AG04450 (cell line): ENCODE measurements around the gene MALSU1. TPM values are rescaled to one million over a fixed set of nuclear protein-coding genes. Genes with fewer than 3 reads are reported as not detected.

Experiments used
- CTCF ChIA-PET: fragments of 300-600, 350-600 bp; formaldehyde crosslinking; extraction: SDS; loops from one replicate; lab custom pipeline; 2022; ENCODE audit warnings: antibody characterized with exemption, inconsistent platforms; lab: Charles Lee
- POLR2A ChIA-PET: fragments of 350-600 bp; formaldehyde crosslinking; extraction: SDS; loops from one replicate; lab custom pipeline; 2021; ENCODE audit warnings: antibody characterized with exemption, inconsistent platforms; lab: Yijun Ruan, JAX
- DNase-seq: peaks from one replicate; pipeline ENCODE4 v3.0.0-alpha.2; 2011; ENCODE audit warnings: low read depth, low spot score
- H3K27ac ChIP-seq: one replicate; pipeline ENCODE4 v1.5.1; 2012; ENCODE audit warnings: low read depth, low read length, control low read depth
- H3K27me3 ChIP-seq: one replicate; pipeline ENCODE4 v1.6.0; 2012; ENCODE audit warnings: low read length; ENCODE audit not compliant: control insufficient read depth, insufficient read depth
- H3K4me3 ChIP-seq: 2 replicates; pipeline ENCODE4 v1.5.1; 2011; ENCODE audit warnings: mild to moderate bottlenecking, low read depth, low read length, control low read depth
- H3K9me3 ChIP-seq: 2 replicates; pipeline ENCODE4 v1.5.1; 2012; ENCODE audit warnings: low read length; ENCODE audit not compliant: control insufficient read depth, insufficient read depth
- CTCF ChIP-seq: IDR thresholded peaks from 2 replicates; pipeline ENCODE4 v1.5.1; 2011; ENCODE audit warnings: low read depth, low read length, control low read depth, inconsistent platforms
- polyA plus RNA-seq: library from polyadenylated mRNA; depleted of rRNA; stranded (reverse); fragments of >200 nt; gene quantifications from 2 replicates; pipeline ENCODE4 v1.2.3, GENCODE V29; 2011

The MALSU1 gene
- polyA plus RNA-seq, 1 experiment = 82.2 TPM

- Histone ChIP-seq H3K9me3 (no peaks in the 10 kb centered on the region; the same call in 1 of the 2 replicates), H3K4me3 (no peak overlapping the region), H3K27ac (no peak overlapping the region), H3K27me3 (no peaks in the 10 kb centered on the region)
- no peak for TF ChIP-seq CTCF
- ChIA-PET POLR2A (no interaction called here), CTCF (interaction anchor here (2.0 to 2.4 kb wide), 2 partner anchors 19 to 33 kb away, joined by 6 to 10 read pairs; no protein-coding TSS in a partner anchor)
- no peak for DNase-seq
Observed at GRCh38 chr7:23295401-23295697, 3.8 kb upstream of the MALSU1 start.

- TF ChIP-seq CTCF = no peak
- Histone ChIP-seq H3K4me3 (no peak overlapping the region), H3K27me3 (no peaks in the 10 kb centered on the region), H3K9me3 (no peaks in the 10 kb centered on the region; the same call in 1 of the 2 replicates), H3K27ac (peak overlapping the region; percentile 82)
- peak; percentile 34 for DNase-seq
- CTCF ChIA-PET = interaction anchor here (1.0 to 1.5 kb wide), 2 partner anchors 21 to 26 kb away, joined by 3 read pairs; no protein-coding TSS in a partner anchor
- POLR2A ChIA-PET = interaction anchor here (0.7 to 1.2 kb wide), 3 partner anchors 18 to 131 kb away, joined by 3 to 5 read pairs (median 3); no protein-coding TSS in a partner anchor
Observed at GRCh38 chr7:23298141-23298881, 828 bp upstream of the MALSU1 start.

- POLR2A ChIA-PET = interaction anchor here (1.2 kb wide), 1 partner anchor 16 kb away, joined by 3 read pairs; no protein-coding TSS in a partner anchor
Observed at GRCh38 chr7:23299770-23300300, 696 bp downstream of the MALSU1 start.

GRCh38 chr7:23306936-23307521, 7.9 kb downstream of the MALSU1 start:
- ChIA-PET CTCF (no interaction called here), POLR2A (no interaction called here)
- Histone ChIP-seq H3K4me3 (no peak overlapping the region), H3K9me3 (no peaks in the 10 kb centered on the region), H3K27me3 (no peaks in the 10 kb centered on the region), H3K27ac (no peak overlapping the region)
- no peak for DNase-seq
- no peak for TF ChIP-seq CTCF

More at GRCh38 chr7:23299770-23300300, 696 bp downstream of the MALSU1 start:
- H3K4me3 ChIP-seq = peak overlapping the region; percentile 96
- no peak for DNase-seq
- H3K27me3 ChIP-seq = no peaks in the 10 kb centered on the region
- TF ChIP-seq CTCF = no peak
- no peaks in the 10 kb centered on the region; the same call in 1 of the 2 replicates for H3K9me3 ChIP-seq
- CTCF ChIA-PET = interaction anchor here (1.0 kb wide), 2 partner anchors 23 to 38 kb away, joined by 3 to 5 read pairs; no protein-coding TSS in a partner anchor
- peak overlapping the region; percentile 81 for H3K27ac ChIP-seq
